Stromal cell of bone marrow (primary cell): ENCODE results near the gene SLC35F2.
A peak's percentile ranks its signal among the peaks of the same experiment; 100 is the strongest.
"Not testable (repeated sequence)": the region's sequence is repeated elsewhere in the genome, so short reads cannot be mapped to it uniquely, and the experiment has no call there.

Experiments
- DNase-seq: peaks from one replicate; pipeline ENCODE4 v3.0.0-alpha.2; 2012; ENCODE audit warnings: low read depth

The SLC35F2 gene, protein sequence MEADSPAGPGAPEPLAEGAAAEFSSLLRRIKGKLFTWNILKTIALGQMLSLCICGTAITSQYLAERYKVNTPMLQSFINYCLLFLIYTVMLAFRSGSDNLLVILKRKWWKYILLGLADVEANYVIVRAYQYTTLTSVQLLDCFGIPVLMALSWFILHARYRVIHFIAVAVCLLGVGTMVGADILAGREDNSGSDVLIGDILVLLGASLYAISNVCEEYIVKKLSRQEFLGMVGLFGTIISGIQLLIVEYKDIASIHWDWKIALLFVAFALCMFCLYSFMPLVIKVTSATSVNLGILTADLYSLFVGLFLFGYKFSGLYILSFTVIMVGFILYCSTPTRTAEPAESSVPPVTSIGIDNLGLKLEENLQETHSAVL

DNA sequence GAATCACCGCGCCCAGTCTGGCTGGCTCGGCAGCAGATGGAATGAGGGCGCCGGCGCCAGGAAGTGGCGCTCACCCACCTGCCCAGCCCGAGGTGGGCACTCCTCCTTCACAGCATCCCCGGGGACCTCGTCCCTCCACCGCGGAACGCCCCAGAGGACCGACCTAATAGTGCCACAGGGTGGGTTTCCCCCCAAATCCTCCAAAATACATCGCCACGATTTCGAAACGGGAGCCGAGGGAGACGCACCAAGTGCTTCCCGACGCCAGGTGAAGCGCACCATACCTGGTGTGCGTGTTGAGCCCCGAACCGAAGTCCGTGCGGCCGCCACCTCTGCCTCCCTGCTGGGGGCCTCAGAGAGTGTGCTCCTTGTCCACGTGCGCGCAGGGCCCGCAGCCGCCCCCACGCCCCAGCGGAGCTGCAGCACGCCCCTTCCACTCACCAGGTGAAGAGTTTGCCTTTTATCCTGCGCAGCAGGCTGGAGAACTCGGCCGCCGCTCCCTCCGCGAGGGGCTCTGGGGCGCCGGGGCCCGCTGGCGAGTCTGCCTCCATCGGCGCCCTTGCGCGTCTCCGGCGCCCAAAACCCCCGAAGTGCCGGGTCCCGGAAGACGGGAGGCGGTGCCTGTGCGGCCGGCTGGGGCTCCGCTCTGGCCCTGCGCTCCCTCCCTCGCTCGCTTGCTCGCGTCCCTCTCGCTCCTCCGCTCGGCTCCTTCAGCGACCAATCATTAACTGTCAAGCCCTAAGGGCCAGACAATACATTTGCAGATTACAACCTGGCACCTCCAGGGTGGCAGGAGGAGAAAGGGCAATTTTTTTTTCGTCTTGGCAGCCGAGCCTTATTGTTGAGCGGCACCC, at the start of gene SLC35F2:
SLC35F2 (minus strand) TSS at position 571 of the 854 bp plus-strand sequence; CDS start at position 551, 20 bp downstream.
- no peak for DNase-seq

DNA sequence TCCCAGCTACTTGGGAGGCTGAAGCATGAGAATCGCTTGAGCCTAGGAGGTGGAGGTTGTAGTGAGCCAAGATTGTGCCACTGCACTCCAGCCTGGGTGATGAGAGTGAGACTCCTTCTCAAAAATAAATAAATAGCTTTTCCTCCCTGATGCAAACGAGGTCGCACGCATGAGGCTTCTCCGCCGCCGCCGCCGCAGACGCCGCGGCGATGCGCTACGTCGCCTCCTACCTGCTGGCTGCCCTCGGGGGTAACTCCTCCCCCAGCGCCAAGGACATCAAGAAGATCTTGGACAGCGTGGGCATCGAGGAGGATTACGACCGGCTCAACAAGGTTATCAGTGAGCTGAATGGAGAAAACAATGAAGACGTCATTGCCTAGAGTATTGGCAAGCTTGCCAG, 49.6 kb upstream of the SLC35F2 start:
- no peak for DNase-seq

DNA sequence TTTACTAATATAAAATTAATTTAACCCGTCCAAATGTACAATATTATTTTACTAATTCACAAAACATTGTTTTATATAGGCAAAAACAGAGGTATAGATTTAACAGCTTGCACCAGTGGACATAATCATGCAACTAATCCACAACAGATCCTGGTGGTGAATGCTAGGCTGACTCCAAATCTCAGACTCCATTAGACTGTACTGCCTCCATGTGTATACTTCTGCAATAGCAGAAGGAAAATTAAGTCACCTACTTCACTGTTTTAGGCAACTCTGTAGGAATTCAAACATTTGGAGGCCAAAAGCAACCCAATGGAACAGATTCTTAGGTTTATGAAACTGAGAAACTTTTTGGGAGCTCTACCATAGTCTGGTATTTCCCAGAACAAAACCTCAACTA, 39.7 kb upstream of the SLC35F2 start:
- DNase-seq = peak; percentile 34

DNA sequence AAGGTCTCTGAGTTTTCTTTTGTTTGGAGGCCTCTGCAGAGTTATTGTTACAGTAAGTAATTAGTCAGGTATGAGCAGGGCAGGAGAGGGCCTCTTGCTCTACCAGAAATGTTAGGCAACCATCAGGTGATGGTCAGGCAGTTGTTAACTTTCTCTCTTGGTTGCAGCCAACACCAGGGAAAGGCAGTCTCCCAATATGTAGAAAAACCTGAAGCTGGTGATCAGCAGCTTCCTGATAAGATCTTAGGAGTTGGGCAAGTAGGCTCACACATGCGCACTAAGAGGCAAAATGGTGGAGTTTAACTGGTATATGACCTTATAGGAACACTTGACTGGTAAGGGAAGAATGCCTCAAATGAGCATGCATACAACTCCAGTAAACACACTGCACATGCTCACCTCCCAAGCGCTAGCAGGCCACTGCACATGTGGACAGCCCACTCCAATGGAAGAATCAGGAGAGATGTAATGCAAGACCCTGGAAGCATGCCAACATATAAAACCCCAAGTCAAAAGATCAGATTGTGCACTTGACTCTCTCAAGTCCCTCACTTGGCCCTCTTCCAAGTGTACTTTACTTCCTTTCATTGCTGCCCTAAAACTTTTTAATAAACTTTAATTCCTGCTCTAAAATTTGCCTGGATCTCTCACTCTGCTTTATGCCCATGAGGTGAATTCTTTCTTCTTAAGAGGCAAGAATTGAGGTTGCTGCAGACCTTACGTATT, 23.7 kb upstream of the SLC35F2 start:
- DNase-seq = no peak

DNA sequence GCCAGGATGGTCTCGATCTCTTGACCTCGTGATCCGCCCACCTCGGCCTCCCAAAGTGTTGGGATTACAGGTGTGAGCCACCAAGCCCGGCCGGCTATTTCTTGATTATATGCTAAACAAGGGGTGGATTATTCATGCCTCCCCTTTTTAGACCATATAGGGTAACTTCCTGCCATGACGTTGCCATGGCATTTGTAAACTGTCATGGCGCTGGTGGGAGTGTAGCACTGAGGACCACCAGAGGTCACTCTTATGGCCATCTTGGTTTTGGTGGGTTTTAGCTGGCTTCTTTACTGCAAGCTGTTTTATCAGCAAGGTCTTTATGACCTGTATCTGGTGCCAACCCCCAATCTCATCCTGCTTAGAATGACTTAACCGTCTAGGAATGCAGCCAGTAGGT, 22.9 kb upstream of the SLC35F2 start:
- DNase-seq = not testable (repeated sequence)

DNA sequence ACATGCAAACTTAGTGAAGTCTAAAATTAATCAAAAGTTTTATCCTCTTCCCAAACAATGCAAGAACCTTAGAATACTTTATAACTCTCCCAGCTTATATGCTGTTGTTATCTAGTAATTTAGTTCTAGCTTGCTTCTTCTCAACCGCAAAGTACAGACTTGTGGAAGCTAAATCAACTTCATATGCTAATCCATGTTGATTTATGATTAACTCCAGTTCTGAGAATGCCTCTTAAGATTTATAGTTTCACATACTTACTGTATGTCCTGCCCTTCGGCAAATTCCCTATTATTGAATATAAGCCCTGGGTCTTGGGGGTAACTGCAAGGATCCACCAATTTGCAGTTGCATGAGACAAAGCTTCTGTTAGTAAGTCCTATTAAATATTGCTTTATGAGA, 17.6 kb upstream of the SLC35F2 start:
- DNase-seq = no peak

DNA sequence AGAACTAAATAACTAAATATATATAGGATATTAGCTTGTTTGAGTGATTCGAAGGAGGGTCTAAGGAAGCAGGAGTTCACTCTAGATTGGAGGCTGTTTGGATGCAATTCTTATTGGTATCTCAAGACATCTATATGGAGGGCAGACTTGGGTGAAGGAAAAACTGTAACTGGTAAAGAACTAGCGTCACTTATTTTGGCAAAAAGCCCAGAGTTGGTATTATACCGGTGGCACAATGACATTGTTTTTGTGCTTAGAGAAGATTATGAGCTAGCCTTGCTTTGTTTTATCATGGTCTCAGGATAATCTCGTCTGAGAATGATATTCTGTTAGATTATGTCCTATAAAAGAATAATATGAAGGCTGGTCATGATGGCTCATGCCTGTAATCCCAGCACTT, 6.0 kb upstream of the SLC35F2 start:
- no peak for DNase-seq

DNA sequence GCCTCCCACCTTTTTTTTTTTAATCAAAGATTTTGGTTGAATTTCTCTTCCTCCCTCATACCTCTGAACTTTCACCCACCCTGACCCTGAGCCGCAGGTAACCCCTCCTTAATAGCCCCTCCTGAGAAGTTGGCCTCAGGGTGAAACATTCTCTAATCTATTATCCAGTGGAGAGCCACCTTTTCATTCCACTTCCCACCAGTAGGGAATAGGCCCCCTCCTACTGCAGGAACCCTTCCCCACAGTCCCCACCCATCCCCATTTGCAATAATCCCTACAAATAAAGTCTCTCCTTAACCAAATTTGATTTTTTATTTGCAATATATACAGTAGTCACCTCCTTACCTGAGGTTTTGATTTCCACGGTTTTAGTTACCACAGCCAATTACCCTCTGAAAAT, 2.1 kb upstream of the SLC35F2 start:
- DNase-seq = no peak

DNA sequence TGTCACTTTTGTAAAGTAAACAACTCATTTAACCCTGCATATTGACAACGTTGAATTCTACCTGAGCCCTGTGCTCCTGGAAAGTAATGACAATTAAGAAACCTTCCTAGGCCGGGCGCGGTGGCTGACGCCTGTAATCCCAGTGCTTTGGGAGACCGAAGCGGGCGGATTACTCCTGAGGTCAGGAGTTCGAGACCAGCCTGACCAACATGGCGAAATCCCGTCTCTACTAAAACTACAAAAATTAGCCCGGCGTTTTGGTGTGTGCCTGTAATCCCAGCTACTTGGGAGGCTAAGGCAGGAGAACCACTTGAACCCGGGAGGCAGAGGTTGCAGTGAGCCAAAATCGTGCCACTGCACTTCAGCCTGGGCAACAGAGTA, 1.6 kb upstream of the SLC35F2 start:
- DNase-seq = not testable (repeated sequence)

DNA sequence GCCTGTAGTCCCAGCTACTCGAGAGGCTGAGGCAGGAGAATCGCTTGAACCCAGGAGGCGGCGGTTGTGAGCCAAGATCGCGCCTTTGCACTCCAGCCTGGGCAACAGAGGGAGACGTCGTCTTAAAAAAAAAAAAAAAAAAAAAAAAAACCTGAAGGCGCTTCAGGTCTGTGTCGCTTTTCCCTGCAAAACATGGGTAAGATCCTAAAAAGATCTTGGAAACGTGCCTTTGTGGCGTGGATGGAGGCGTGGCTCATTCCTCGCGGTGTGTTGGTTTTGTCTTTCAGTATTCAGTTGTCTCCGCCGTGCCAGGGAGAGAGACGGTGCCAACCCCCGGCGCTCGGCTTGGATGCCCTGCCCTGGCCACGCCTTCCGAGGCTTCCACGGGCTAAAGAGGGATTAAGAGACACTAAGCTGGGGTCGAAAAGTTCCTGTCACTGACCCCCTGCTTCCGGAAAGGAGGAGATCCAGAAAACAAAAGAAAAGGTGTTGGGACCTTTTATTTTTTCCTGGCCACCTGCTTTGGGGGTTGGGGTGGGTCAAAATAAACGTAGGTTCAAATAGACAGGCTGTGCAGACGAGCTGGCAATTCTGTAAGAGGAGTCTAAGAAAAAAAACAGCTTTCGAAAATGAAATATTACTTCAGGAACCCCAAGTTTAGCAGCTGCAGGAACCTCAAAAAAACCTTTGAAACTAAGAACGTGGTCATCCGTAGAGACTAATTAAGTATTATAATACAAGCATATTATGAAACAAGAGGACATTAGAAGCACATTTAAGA, 1.1 kb upstream of the SLC35F2 start:
- DNase-seq = no peak

DNA sequence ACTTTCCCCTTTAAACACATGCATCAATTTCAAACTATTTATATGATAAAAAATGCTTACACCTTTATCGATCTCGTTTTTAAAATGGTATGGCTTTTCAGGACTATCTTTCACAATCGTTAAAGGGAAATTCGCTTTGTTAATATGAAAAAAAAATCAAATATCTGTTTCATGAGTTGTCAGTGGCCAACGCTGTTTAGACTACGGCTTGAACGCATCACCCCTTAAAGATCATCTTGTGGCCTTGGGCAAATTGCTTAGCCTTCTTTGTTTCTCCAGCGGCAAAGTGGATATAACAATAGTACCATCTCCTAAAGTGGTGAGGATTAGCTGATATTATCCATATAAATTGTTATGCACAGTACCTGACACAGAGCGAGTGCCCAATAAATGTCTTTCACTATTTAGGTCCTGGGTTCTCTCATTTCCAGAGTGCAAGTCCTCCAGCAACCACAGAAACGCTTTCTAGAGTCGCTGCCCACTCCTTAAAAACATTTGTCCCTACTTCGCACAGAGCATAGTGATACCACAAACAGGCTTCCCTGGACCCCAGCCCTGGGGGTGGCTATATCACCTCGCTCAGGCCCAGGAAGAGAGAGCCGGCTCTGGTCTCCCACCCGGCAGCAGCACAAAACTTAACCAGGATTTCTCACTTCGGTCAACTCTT, 904 bp downstream of the SLC35F2 start:
- no peak for DNase-seq

DNA sequence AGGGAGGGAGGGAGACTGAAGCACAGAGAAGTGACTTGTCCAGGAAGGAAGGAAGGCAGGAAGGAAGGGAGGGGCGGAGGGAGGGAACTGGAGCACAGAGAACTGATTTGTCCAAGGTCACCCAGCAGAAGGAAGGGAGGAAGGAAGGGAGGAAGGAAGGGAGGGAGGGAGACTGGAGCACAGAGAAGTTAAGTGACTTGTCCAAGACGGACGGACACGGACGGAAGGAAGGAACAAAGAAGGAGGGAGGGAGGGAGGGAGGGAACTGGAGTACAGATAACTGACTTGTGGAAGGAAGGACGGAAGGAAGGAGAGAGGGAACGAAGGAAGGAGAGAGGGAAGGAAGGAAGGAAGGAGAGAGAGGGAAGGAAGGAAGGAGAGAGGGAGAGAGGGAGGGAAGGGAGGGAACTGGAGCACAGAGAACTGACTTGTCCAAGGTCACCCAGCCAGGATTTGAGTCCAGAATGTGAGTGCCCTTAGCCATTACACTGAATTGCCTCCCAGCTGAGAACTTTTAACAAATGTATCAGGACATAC, 1.5 kb downstream of the SLC35F2 start:
- DNase-seq = no peak

DNA sequence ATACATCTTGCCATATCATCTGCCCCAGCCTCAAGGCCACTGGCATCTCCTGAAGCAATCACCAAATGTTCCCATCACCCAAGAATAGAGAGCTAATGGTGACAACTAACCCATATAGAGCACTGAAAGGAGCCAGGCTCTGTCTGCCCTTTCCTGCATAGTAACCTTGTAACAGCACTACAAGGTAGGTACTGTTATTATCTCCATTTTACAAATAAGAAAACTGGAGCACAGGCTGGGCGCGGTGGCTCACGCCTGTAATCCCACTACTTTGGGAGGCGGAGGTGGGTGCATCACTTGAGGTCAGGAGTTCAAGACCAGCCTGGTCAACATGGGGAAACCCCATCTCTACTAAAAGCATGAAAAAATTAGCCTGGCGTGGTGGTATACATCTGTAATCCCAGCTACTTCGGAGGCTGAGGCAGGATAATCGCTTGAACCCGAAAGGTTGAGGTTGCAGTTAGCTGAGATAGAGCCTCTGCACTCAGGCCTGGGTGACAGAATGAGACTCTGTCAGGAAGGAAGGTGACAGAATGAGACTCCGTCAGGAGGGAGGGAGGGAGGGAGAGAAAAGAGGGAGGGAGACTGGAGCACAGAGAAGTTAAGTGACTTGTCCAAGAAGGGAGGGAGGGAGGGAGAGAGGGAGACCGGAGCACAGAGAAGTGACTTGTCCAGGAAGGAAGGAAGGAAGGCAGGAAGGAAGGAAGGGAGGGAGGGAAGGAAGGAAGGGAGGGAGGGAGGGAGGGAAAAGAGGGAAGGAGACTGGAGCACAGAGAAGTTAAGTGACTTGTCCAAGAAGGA, 2.2 kb downstream of the SLC35F2 start:
- no peak for DNase-seq

DNA sequence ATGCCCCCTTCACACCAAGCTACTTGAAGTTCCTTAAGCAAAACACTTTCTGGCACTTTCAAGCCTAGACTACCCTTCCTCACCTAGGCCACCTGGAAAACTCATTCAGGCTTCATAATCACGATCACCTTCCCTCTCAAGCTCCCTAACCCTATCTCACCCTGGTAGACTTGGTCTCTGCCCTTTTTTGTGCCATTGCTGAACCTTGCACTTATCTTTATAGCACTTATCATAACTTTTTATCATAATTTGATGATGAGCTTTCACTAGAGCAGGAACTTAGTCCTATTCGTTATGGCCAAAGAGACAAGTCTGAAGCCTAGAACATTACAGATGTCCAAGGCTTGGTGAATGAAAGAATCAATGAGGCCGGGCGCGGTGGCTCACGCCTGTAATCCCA, 5.5 kb downstream of the SLC35F2 start:
- DNase-seq = no peak

DNA sequence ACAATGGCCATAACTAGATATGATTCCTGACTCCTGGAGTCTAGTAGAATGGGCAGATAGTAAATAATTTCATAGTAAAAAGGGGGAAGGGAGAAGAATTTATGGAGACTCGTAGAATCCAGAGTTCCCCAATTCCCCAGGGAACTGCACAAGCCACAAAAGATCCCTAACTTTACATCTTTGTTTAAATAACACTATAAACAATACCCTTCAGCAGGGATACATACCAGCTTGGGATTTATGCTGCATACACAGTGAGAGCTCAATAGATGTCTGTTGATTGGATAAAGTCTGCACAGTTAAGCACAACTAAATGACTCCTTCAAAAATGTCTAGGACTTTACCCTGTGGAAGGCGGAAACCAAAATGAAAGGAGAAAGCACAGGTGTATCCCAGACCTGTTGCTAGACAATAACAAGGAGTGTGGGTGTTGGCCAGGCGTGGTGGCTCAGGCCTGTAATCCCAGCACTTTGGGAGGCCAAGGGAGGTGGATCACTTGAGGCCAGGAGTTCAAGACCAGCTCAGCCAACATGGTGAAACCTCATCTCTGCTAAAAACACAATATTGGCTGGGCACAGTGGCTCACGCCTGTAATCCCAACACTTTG, 6.8 kb downstream of the SLC35F2 start:
- DNase-seq = no peak

DNA sequence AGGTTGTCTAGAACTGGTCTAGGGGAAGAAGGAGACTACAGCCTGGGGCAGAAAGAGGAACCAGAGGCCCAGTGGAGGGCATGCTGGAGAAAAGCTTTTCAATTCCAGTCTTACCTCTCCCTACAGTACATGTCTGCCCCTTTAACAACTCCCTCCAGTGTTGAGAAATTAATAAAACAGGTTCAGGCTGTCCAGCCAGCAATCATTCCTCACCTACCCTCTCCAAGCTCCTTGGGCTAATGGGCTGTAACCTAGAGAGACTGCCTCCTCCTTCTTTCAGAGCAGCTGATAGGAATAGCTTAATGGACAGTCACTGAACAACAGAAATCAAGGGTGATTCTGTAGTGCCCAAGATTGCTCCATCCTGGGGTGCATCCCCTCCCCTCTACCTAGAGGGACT, 8.8 kb downstream of the SLC35F2 start:
- DNase-seq = no peak

DNA sequence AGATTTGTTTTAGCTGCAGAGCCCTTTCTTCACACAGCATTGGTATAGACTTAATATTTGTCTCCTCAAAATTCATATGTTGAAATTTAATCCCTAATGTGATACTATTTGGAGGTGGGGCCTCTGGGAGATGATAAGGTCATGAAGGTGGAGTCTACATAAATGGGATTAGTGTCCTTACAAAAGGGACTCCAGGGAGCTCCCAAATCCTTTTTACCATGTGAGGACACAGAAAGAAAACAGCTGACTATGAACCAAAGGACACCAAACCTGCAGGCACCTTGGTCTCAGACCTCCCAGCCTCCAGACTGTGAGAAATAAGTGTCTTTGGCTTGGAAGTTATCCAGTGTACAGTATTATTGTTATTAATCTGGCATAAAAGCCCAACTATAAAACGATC, 10.2 kb downstream of the SLC35F2 start:
- no peak for DNase-seq

DNA sequence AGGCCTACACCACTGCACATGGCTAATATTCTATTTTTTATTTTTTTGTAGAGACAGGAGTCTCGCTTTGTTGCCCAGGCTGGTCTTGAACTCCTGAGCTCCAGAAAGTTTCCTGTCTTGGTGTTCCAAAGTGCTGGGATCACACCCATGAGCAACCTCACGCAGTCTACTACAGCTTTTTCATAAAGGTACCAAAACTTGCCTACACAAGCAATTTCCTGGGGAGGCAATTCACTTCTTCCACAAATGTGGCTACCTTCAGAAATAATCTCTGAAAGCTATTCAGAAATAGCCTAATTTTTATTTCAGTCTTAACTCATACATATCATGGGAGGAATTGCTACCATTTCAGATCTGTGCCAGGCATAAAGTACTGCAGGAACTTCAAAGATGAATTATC, 11.4 kb downstream of the SLC35F2 start:
- DNase-seq = no peak

DNA sequence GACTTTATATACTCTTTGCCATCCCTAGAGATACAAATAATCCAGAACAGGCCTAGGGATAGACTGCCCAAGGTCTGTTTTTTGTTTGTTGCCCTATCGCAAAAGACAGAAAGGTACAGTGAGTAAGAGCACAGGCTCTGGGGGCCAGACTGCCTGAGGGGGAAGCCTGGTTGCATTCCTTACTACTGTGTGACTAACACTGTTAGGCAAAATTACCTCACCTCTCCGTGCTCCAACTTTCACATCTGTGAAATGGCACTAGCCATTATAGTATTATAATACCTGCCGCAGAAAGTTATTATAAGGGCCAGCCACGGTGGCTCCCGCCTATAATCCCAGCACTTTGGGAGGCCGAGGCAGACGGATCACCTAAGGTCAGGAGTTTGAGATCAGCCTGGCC, 14.5 kb downstream of the SLC35F2 start:
- no peak for DNase-seq
